ENCODE results near the gene ZNF90. TPM values are rescaled to one million over a fixed set of nuclear protein-coding genes. Genes with fewer than 3 reads are reported as not detected.
"Not testable (repeated sequence)": the region's sequence is repeated elsewhere in the genome, so short reads cannot be mapped to it uniquely, and the experiment has no call there.

The ZNF90 gene
- total and polyA plus RNA-seq, 2 donors from 2014 or later, result 2.3 to 4.7 TPM

GRCh38 chr19:20102097-20102496 lies 24.3 kb downstream of the ZNF90 start:
- TF ChIP-seq CTCF (IDR thresholded peaks at IDR 0.05; ENCODE audit: borderline replicate concordance, extremely low read depth, insufficient read depth), result no peak
- no peak for FAIRE-seq
- H3K4me1 ChIP-seq (ENCODE audit: control insufficient read depth in 2 of 3, insufficient read depth in 2 of 3, low read depth in 1 of 3, low read length in 3 of 3), result no peaks in the 10 kb centered on the region
- no peaks in the 10 kb centered on the region for H3K27me3 ChIP-seq (ENCODE audit: control insufficient read depth, insufficient read depth, low read length)
- H3K27ac ChIP-seq (ENCODE audit: low read depth in 2 of 2, low read length in 2 of 2), result no peak overlapping the region
- H3K9me3 ChIP-seq (ENCODE audit: control insufficient read depth in 2 of 3, insufficient read depth in 1 of 3, low read length in 3 of 3), result peaks cover 0 to 19% (median 7%) of the 10 kb centered on the region in 3 donors
- H3K4me3 ChIP-seq (ENCODE audit: low read length in 3 of 3), result no peak overlapping the region
- intact Hi-C loops (cut with DNase I), result no loop called here
- H3K9ac ChIP-seq (ENCODE audit: low read length in 3 of 3), result no peak overlapping the region
- H3K36me3 ChIP-seq (ENCODE audit: control insufficient read depth in 2 of 3, insufficient read depth in 3 of 3, low read length in 3 of 3), result peaks cover 0 to 4% (median 0%) of the 10 kb centered on the region in 3 donors
- DNase-seq, result no peak

- intact Hi-C loops (cut with DNase I), result no loop called here
- no peak for TF ChIP-seq CTCF (IDR thresholded peaks at IDR 0.05; ENCODE audit: borderline replicate concordance, extremely low read depth, insufficient read depth)
- FAIRE-seq (no peak), DNase-seq (peak in 1 of 5 donors; percentile 7)
- Histone ChIP-seq H3K9ac (ENCODE audit: low read length in 3 of 3) (no peak overlapping the region), H3K27ac (ENCODE audit: low read depth in 2 of 2, low read length in 2 of 2) (no peak overlapping the region), H3K4me3 (ENCODE audit: low read length in 3 of 3) (no peak overlapping the region), H3K4me1 (ENCODE audit: control insufficient read depth in 2 of 3, insufficient read depth in 2 of 3, low read depth in 1 of 3, low read length in 3 of 3) (no peaks in the 10 kb centered on the region), H3K9me3 (ENCODE audit: control insufficient read depth in 2 of 3, insufficient read depth in 1 of 3, low read length in 3 of 3) (peaks cover 0 to 19% (median 8%) of the 10 kb centered on the region in 3 donors), H3K27me3 (ENCODE audit: control insufficient read depth, insufficient read depth, low read length) (no peaks in the 10 kb centered on the region), H3K36me3 (ENCODE audit: control insufficient read depth in 2 of 3, insufficient read depth in 3 of 3, low read length in 3 of 3) (peaks cover 0 to 4% (median 0%) of the 10 kb centered on the region in 3 donors)
These were observed 25.4 kb downstream of the ZNF90 start for GRCh38 chr19:20103091-20103740.

- Histone ChIP-seq H3K36me3 (ENCODE audit: control insufficient read depth in 2 of 3, insufficient read depth in 3 of 3, low read length in 3 of 3) (peaks cover 0 to 4% (median 0%) of the 10 kb centered on the region in 3 donors), H3K4me1 (ENCODE audit: control insufficient read depth in 2 of 3, insufficient read depth in 2 of 3, low read depth in 1 of 3, low read length in 3 of 3) (no peaks in the 10 kb centered on the region), H3K27ac (ENCODE audit: low read depth in 2 of 2, low read length in 2 of 2) (no peak overlapping the region), H3K4me3 (ENCODE audit: low read length in 3 of 3) (no peak overlapping the region), H3K9ac (ENCODE audit: low read length in 3 of 3) (no peak overlapping the region), H3K27me3 (ENCODE audit: control insufficient read depth, insufficient read depth, low read length) (no peaks in the 10 kb centered on the region), H3K9me3 (ENCODE audit: control insufficient read depth in 2 of 3, insufficient read depth in 1 of 3, low read length in 3 of 3) (peaks cover 0 to 4% (median 4%) of the 10 kb centered on the region in 3 donors)
- no peak for DNase-seq
- intact Hi-C loops (cut with DNase I), result no loop called here
- no peak for TF ChIP-seq CTCF (IDR thresholded peaks at IDR 0.05; ENCODE audit: borderline replicate concordance, extremely low read depth, insufficient read depth)
- FAIRE-seq, result no peak
These were observed 29.5 kb downstream of the ZNF90 start for GRCh38 chr19:20107301-20107700.

GRCh38 chr19:20118064-20118839 lies 40.5 kb downstream of the ZNF90 start:
- H3K27ac ChIP-seq (ENCODE audit: low read depth in 2 of 2, low read length in 2 of 2); H3K9ac ChIP-seq (ENCODE audit: low read length in 3 of 3); FAIRE-seq; intact Hi-C loops (cut with DNase I); DNase-seq; H3K27me3 ChIP-seq (ENCODE audit: control insufficient read depth, insufficient read depth, low read length); H3K4me1 ChIP-seq (ENCODE audit: control insufficient read depth in 2 of 3, insufficient read depth in 2 of 3, low read depth in 1 of 3, low read length in 3 of 3); H3K36me3 ChIP-seq (ENCODE audit: control insufficient read depth in 2 of 3, insufficient read depth in 3 of 3, low read length in 3 of 3): not testable (repeated sequence)
- Histone ChIP-seq H3K9me3 (ENCODE audit: control insufficient read depth in 2 of 3, insufficient read depth in 1 of 3, low read length in 3 of 3) (peaks cover 5 to 63% (median 32%) of the 10 kb centered on the region in 3 donors), H3K4me3 (ENCODE audit: low read length in 3 of 3) (peak overlapping the region in 1 of 3 donors; percentile 21)
